H9 (cell line): Measurements from ENCODE around the gene TMEM60. TPM values are rescaled to one million over a fixed set of nuclear protein-coding genes. Genes with fewer than 3 reads are reported as not detected.

Experiments used
- DNase-seq: peaks from one replicate; pipeline ENCODE4 v3.0.0-alpha.2; 2017
- H2AFZ ChIP-seq: one replicate; pipeline ENCODE4 v1.6.1; 2013; ENCODE audit warnings: mild to moderate bottlenecking, low read length, control low read depth, moderate library complexity
- H2AK5ac ChIP-seq: 2 replicates; pipeline ENCODE4 v1.6.1; 2013; ENCODE audit warnings: low read length, control low read depth, mixed read lengths; ENCODE audit not compliant: insufficient read length
- H2BK120ac ChIP-seq: one replicate; pipeline ENCODE4 v1.6.1; 2013; ENCODE audit warnings: low read depth, mild to moderate bottlenecking, low read length, control low read depth, inconsistent platforms; ENCODE audit not compliant: poor library complexity, severe bottlenecking
- H2BK12ac ChIP-seq: 2 replicates; pipeline ENCODE4 v1.6.1; 2013; ENCODE audit warnings: low read length, control low read depth, mixed read lengths, low read depth; ENCODE audit not compliant: insufficient read length
- H2BK15ac ChIP-seq: 2 replicates; pipeline ENCODE4 v1.6.1; 2013; ENCODE audit warnings: low read depth, low read length, control low read depth
- H2BK20ac ChIP-seq: one replicate; pipeline ENCODE4 v1.6.1; 2013; ENCODE audit warnings: low read depth, mild to moderate bottlenecking, low read length, control low read depth, inconsistent platforms; ENCODE audit not compliant: poor library complexity, severe bottlenecking
- H2BK5ac ChIP-seq: 2 replicates; pipeline ENCODE4 v1.6.1; 2013; ENCODE audit warnings: low read length, control low read depth, mixed read lengths; ENCODE audit not compliant: insufficient read length
- H3K14ac ChIP-seq: 2 replicates; pipeline ENCODE4 v1.6.1; 2013; ENCODE audit warnings: low read length, control low read depth; ENCODE audit not compliant: insufficient read depth
- H3K18ac ChIP-seq: 2 replicates; pipeline ENCODE4 v1.6.1; 2013; ENCODE audit warnings: low read depth, mild to moderate bottlenecking, mixed read lengths, low read length, control low read depth; ENCODE audit not compliant: insufficient read length
- H3K23ac ChIP-seq: 2 replicates; pipeline ENCODE4 v1.6.1; 2013; ENCODE audit warnings: low read length, control low read depth, mixed read lengths, low read depth; ENCODE audit not compliant: insufficient read length
- H3K23me2 ChIP-seq: 2 replicates; pipeline ENCODE4 v1.6.1; 2013; ENCODE audit warnings: low read depth, mild to moderate bottlenecking, mixed read lengths, low read length, control low read depth; ENCODE audit not compliant: insufficient read length, poor library complexity, severe bottlenecking
- H3K27ac ChIP-seq: 2 replicates; pipeline ENCODE4 v1.5.1; 2013; ENCODE audit warnings: low read length, control low read depth, mixed read lengths, low read depth; ENCODE audit not compliant: insufficient read length
- H3K27me3 ChIP-seq: 2 replicates; pipeline ENCODE4 v1.6.1; 2013; ENCODE audit warnings: low read length, control low read depth, inconsistent platforms; ENCODE audit not compliant: insufficient read depth
- H3K4ac ChIP-seq: 2 replicates; pipeline ENCODE4 v1.6.1; 2013; ENCODE audit warnings: low read depth, mild to moderate bottlenecking, control low read depth, inconsistent platforms, low read length, moderate library complexity
- H3K4me1 ChIP-seq: 2 replicates; pipeline ENCODE4 v1.6.1; 2013; ENCODE audit warnings: low read length, control low read depth, inconsistent platforms; ENCODE audit not compliant: insufficient read depth
- H3K4me2 ChIP-seq: 2 replicates; pipeline ENCODE4 v1.6.1; 2013; ENCODE audit warnings: low read length, control low read depth, mixed read lengths; ENCODE audit not compliant: insufficient read length, insufficient read depth
- H3K56ac ChIP-seq: 2 replicates; pipeline ENCODE4 v1.6.1; 2013; ENCODE audit warnings: low read depth, mild to moderate bottlenecking, mixed read lengths, low read length, control low read depth; ENCODE audit not compliant: insufficient read length
- H3K79me1 ChIP-seq: 2 replicates; pipeline ENCODE4 v1.6.1; 2013; ENCODE audit warnings: low read depth, mild to moderate bottlenecking, moderate library complexity, low read length, control low read depth, inconsistent platforms; ENCODE audit not compliant: insufficient read depth, poor library complexity, severe bottlenecking
- H3K79me2 ChIP-seq: 2 replicates; pipeline ENCODE4 v1.6.1; 2013; ENCODE audit warnings: low read length, control low read depth, inconsistent platforms; ENCODE audit not compliant: insufficient read depth
- H3K9ac ChIP-seq: 2 replicates; pipeline ENCODE4 v1.6.1; 2013; ENCODE audit warnings: low read length, control low read depth, mixed read lengths; ENCODE audit not compliant: insufficient read length; ENCODE audit errors: extremely low read depth
- H3K9me3 ChIP-seq: one replicate; pipeline ENCODE4 v1.6.1; 2013; ENCODE audit warnings: low read depth, low read length, inconsistent platforms; ENCODE audit not compliant: control insufficient read depth
- H3T11ph ChIP-seq: one replicate; pipeline ENCODE4 v1.6.1; 2013; ENCODE audit warnings: mild to moderate bottlenecking, low read length, control low read depth, inconsistent platforms
- H4K20me1 ChIP-seq: one replicate; pipeline ENCODE4 v1.6.1; 2013; ENCODE audit not compliant: control insufficient read depth, insufficient read length, insufficient read depth
- H4K5ac ChIP-seq: 2 replicates; pipeline ENCODE4 v1.6.1; 2013; ENCODE audit warnings: low read depth, mild to moderate bottlenecking, mixed read lengths, low read length, control low read depth; ENCODE audit not compliant: insufficient read length
- H4K8ac ChIP-seq: replicated peaks from 2 replicates; pipeline ENCODE4 v1.6.1; 2013; ENCODE audit warnings: low read length, control low read depth, mixed read lengths, low read depth; ENCODE audit not compliant: insufficient read length
- H4K91ac ChIP-seq: 2 replicates; pipeline ENCODE4 v1.6.1; 2013; ENCODE audit warnings: low read depth, mild to moderate bottlenecking, moderate library complexity, mixed read lengths, low read length, control low read depth; ENCODE audit not compliant: insufficient read length
- H3K27ac Mint-ChIP-seq, 3 experiments: 2 replicates in 2 of 3; 3 replicates in 1 of 3; pipeline ENCODE4 v1.8.0; 2020 to 2021; ENCODE audit warnings: mixed read lengths in 3 of 3, mild to moderate bottlenecking in 1 of 3, moderate library complexity in 1 of 3
- H3K27me3 Mint-ChIP-seq: 2 replicates; pipeline ENCODE4 v1.8.0; 2021; ENCODE audit warnings: low read depth, mild to moderate bottlenecking, moderate library complexity, mixed read lengths
- H3K36me3 Mint-ChIP-seq, 3 experiments: 2 replicates in 2 of 3; 3 replicates in 1 of 3; pipeline ENCODE4 v1.8.0; 2020 to 2021; ENCODE audit warnings: low read depth in 3 of 3, mixed read lengths in 3 of 3; ENCODE audit not compliant: insufficient read depth in 1 of 3
- H3K4me1 Mint-ChIP-seq, 2 experiments: 2 replicates each; pipeline ENCODE4 v1.8.0; 2020; ENCODE audit warnings: mixed read lengths in 2 of 2
- H3K4me3 Mint-ChIP-seq, 2 experiments: 2 replicates in 1 of 2; 3 replicates in 1 of 2; pipeline ENCODE4 v1.8.0; 2020 to 2021; ENCODE audit warnings: mild to moderate bottlenecking in 2 of 2, mixed read lengths in 2 of 2, moderate library complexity in 1 of 2
- H3K9me3 Mint-ChIP-seq, 2 experiments: 2 replicates in 1 of 2; 3 replicates in 1 of 2; pipeline ENCODE4 v1.8.0; 2020; ENCODE audit warnings: mild to moderate bottlenecking in 2 of 2, mixed read lengths in 2 of 2, moderate library complexity in 1 of 2
- CTCF ChIP-seq: fragments of 200-600 bp; sonication (generic); conservative IDR thresholded peaks from 3 replicates; pipeline ENCODE4 v1.8.0; 2021; ENCODE audit warnings: antibody characterized with exemption, mild to moderate bottlenecking
- WGBS: extraction: QIAGEN DNeasy Blood & Tissue Kit; methylation state at CpG from one replicate; pipeline ENCODE4 v1.1.7; 2013; ENCODE audit warnings: missing lambda C conversion rate, low lambda C conversion rate, mixed read lengths; ENCODE audit not compliant: insufficient read length; ENCODE audit errors: extremely low coverage; 5-methylcytosine and 5-hydroxymethylcytosine counted together
- total RNA-seq: library from RNA; stranded (reverse); gene quantifications from 2 replicates; pipeline ENCODE4 v1.2.1, GENCODE V29; 2021

Gene TMEM60
- total RNA-seq, 1 experiment from 2014 or later: 14.3 TPM

DNA sequence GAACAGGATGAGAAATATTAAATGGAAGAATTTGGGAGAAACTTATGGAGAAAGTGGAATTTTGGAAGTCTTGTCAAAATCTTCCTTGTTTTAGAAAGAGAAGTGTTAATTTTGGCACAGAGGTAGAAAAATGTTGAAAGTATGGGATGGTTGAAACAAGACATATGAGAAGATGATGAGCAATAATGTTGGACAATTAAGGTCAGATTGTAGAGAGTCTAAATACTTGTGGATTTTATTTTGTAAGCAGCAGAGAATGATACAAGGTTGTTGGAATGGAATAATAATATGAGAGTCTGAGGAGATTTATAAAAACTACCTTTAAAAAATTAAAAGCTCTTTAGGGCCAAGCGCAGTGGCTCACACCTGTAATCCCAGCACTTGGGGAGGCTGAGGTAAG is 34.9 kb upstream of the TMEM60 start:
- H3K27ac ChIP-seq: no peak overlapping the region

More for the DNA sequence above, 34.9 kb upstream of the TMEM60 start:
- H3T11ph ChIP-seq: no peak overlapping the region
- Mint-ChIP-seq H3K4me3 (no peak overlapping the region), H3K27me3 (no peaks in the 10 kb centered on the region), H3K36me3 (peaks cover 0 to 4% (median 2%) of the 10 kb centered on the region in 3 experiments; a peak in 2 of 7 replicates), H3K27ac (no peak overlapping the region), H3K9me3 (peaks cover 0 to 3% of the 10 kb centered on the region in 2 experiments; a peak in 1 of 5 replicates), H3K4me1 (peaks cover 0 to 8% of the 10 kb centered on the region in 2 experiments; a peak in 1 of 4 replicates)
- no peak overlapping the region for H4K5ac ChIP-seq
- H3K79me1 ChIP-seq: no peaks in the 10 kb centered on the region
- H4K20me1 ChIP-seq: no peaks in the 10 kb centered on the region
- H2BK12ac ChIP-seq: no peak overlapping the region
- no peak overlapping the region for H2BK5ac ChIP-seq
- WGBS: no CpG with 5 or more reads among the region's 1 CpG
- no peak for TF ChIP-seq CTCF
- H3K23me2 ChIP-seq: no peaks in the 10 kb centered on the region
- no peaks in the 10 kb centered on the region for H3K4me1 ChIP-seq
- H4K8ac ChIP-seq: no peak overlapping the region
- H3K23ac ChIP-seq: no peak overlapping the region
- H3K18ac ChIP-seq: no peak overlapping the region
- H3K56ac ChIP-seq: no peak overlapping the region
- no peaks in the 10 kb centered on the region for H3K9me3 ChIP-seq
- H3K9ac ChIP-seq: no peak overlapping the region
- H3K4me2 ChIP-seq: no peak overlapping the region
- H2AFZ ChIP-seq: no peak overlapping the region
- H2AK5ac ChIP-seq: no peak overlapping the region
- DNase-seq: no peak
- no peaks in the 10 kb centered on the region for H3K79me2 ChIP-seq
- H3K27me3 ChIP-seq: no peaks in the 10 kb centered on the region
- no peak overlapping the region for H3K14ac ChIP-seq
- H3K4ac ChIP-seq: no peak overlapping the region
- no peak overlapping the region for H4K91ac ChIP-seq
- no peak overlapping the region for H2BK120ac ChIP-seq
- H2BK15ac ChIP-seq: no peak overlapping the region
- no peak overlapping the region for H2BK20ac ChIP-seq
